Right lobe of liver (tissue), 4 donors: Measurements from ENCODE around the gene TAS2R60.

Experiments
- CTCF ChIP-seq, 4 donors: fragments of 200-600 bp in 3 of 4; fragments of 450-650 bp in 1 of 4; IDR thresholded peaks; one replicate each; pipeline versions ENCODE4 v1.5.1 to v1.8.0; 2016 to 2022; ENCODE audit warnings: antibody characterized with exemption in 4 of 4, mild to moderate bottlenecking in 2 of 4
- POLR2A ChIP-seq: fragments of 450-650 bp; IDR thresholded peaks from one replicate; pipeline ENCODE4 v1.6.1; 2017; ENCODE audit warnings: antibody characterized with exemption, mild to moderate bottlenecking
- donor health status: DM: no; HTN: no; CAD: no.
- donor health status: DM: no; HTN: no; CAD: no.
- donor health status: DM: no; HTN: yes; CAD: no.

GRCh38 chr7:143492799-143493739, 49.8 kb downstream of the TAS2R60 start:
- no peak for TF ChIP-seq POLR2A
- no peak for TF ChIP-seq CTCF (IDR thresholded peaks at IDR 0.05)
